IMR-90 (cell line): Measurements from ENCODE around the gene ARL6IP5. TPM values are rescaled to one million over a fixed set of nuclear protein-coding genes. Genes with fewer than 3 reads are reported as not detected.

ENCODE experiments used
- ATAC-seq: fragments of 200-7000 bp; cut with Tn5 transposase; 2 replicates; pipeline ENCODE4 v1.9.1; 2020; ENCODE audit warnings: low read depth, mild to moderate bottlenecking, moderate library complexity
- BruUV-seq: library from RNA; stranded (reverse); fragments of 400-500 nt; replicated peaks from 2 replicates; lab custom pipeline; 2021; lab: Mats Ljungman, UMichigan
- CTCF ChIA-PET: fragments of 300-600 bp; formaldehyde crosslinking; extraction: SDS; loops from one replicate; lab custom pipeline; 2021; ENCODE audit warnings: antibody characterized with exemption; lab: Yijun Ruan, JAX
- POLR2A ChIA-PET: fragments of 300-600 bp; sonication (Branson Sonifier 250); formaldehyde crosslinking; loops from one replicate; lab custom pipeline; 2022; ENCODE audit warnings: antibody characterized with exemption; ENCODE audit not compliant: unreplicated experiment; lab: Charles Lee
- DNase-seq: peaks from one replicate; pipeline ENCODE4 v3.0.0; 2013
- H2AFZ ChIP-seq: replicated peaks from 2 replicates; pipeline ENCODE3; 2013; ENCODE audit warnings: low read length, mild to moderate bottlenecking; ENCODE audit not compliant: poor library complexity
- H2AK5ac ChIP-seq: 2 replicates; pipeline ENCODE4 v1.6.1; 2013; ENCODE audit warnings: low read depth, low read length, inconsistent platforms
- H2AK9ac ChIP-seq: replicated peaks from 2 replicates; pipeline ENCODE3; 2013; ENCODE audit warnings: mild to moderate bottlenecking, low read depth, low read length, moderate library complexity; ENCODE audit not compliant: poor library complexity
- H2BK120ac ChIP-seq: 2 replicates; pipeline ENCODE4 v1.6.1; 2013; ENCODE audit warnings: low read depth, low read length, inconsistent platforms
- H2BK15ac ChIP-seq: 3 replicates; pipeline ENCODE4 v1.6.1; 2013; ENCODE audit warnings: low read depth, low read length, inconsistent platforms
- H2BK20ac ChIP-seq: 2 replicates; pipeline ENCODE4 v1.6.1; 2013; ENCODE audit warnings: low read depth, mild to moderate bottlenecking, inconsistent platforms, low read length, moderate library complexity
- H2BK5ac ChIP-seq: 2 replicates; pipeline ENCODE4 v1.6.1; 2013; ENCODE audit warnings: mild to moderate bottlenecking, low read depth, low read length, inconsistent platforms; ENCODE audit not compliant: poor library complexity, severe bottlenecking
- H3K14ac ChIP-seq: replicated peaks from 2 replicates; pipeline ENCODE4 v1.6.1; 2013; ENCODE audit warnings: low read depth, low read length, inconsistent platforms
- H3K18ac ChIP-seq: 2 replicates; pipeline ENCODE4 v1.6.1; 2013; ENCODE audit warnings: low read depth, low read length, control low read depth
- H3K23ac ChIP-seq: 2 replicates; pipeline ENCODE4 v1.6.1; 2013; ENCODE audit warnings: low read depth, low read length, inconsistent platforms
- H3K27ac ChIP-seq: 2 replicates; pipeline ENCODE4 v1.5.1; 2013; ENCODE audit warnings: mild to moderate bottlenecking, control low read depth, low read length; ENCODE audit not compliant: insufficient read depth
- H3K27me3 ChIP-seq: 2 replicates; pipeline ENCODE4 v1.6.1; 2013; ENCODE audit warnings: low read length; ENCODE audit not compliant: control insufficient read depth, insufficient read depth
- H3K36me3 ChIP-seq: 2 replicates; pipeline ENCODE4 v1.6.1; 2013; ENCODE audit warnings: low read length, mixed read lengths; ENCODE audit not compliant: control insufficient read depth, insufficient read depth
- H3K4ac ChIP-seq: 2 replicates; pipeline ENCODE4 v1.6.1; 2013; ENCODE audit warnings: low read depth, low read length, inconsistent platforms
- H3K4me1 ChIP-seq: 2 replicates; pipeline ENCODE4 v1.6.1; 2013; ENCODE audit warnings: low read length, mixed read lengths; ENCODE audit not compliant: control insufficient read depth, insufficient read depth
- H3K4me2 ChIP-seq: 2 replicates; pipeline ENCODE4 v1.6.1; 2013; ENCODE audit warnings: low read depth, mild to moderate bottlenecking, control low read depth, low read length, moderate library complexity
- H3K4me3 ChIP-seq: 2 replicates; pipeline ENCODE4 v1.5.1; 2013; ENCODE audit warnings: low read depth, mild to moderate bottlenecking, control low read depth, low read length, moderate library complexity; ENCODE audit not compliant: insufficient read depth
- H3K56ac ChIP-seq: 2 replicates; pipeline ENCODE4 v1.6.1; 2013; ENCODE audit warnings: low read length, inconsistent platforms; ENCODE audit not compliant: insufficient read depth; ENCODE audit errors: extremely low read depth
- H3K79me1 ChIP-seq, 2 experiments: 2 replicates each; pipeline ENCODE4 v1.6.1; 2013; ENCODE audit warnings: low read length in 2 of 2, inconsistent platforms in 1 of 2, low read depth in 1 of 2
- H3K9ac ChIP-seq: 2 replicates; pipeline ENCODE4 v1.6.1; 2013; ENCODE audit warnings: low read depth, low read length, control low read depth
- H3K9me1 ChIP-seq: 2 replicates; pipeline ENCODE4 v1.6.1; 2013; ENCODE audit warnings: low read length, inconsistent platforms; ENCODE audit not compliant: insufficient read depth
- H3K9me3 ChIP-seq: 2 replicates; pipeline ENCODE4 v1.6.1; 2013; ENCODE audit warnings: low read length; ENCODE audit not compliant: control insufficient read depth, insufficient read depth
- H4K20me1 ChIP-seq: 2 replicates; pipeline ENCODE4 v1.6.1; 2013; ENCODE audit warnings: low read length, inconsistent platforms; ENCODE audit not compliant: insufficient read depth
- H4K5ac ChIP-seq: 2 replicates; pipeline ENCODE4 v1.6.1; 2013; ENCODE audit warnings: mild to moderate bottlenecking, low read depth, low read length, control low read depth
- H4K8ac ChIP-seq, 2 experiments: 2 replicates each; pipeline ENCODE4 v1.6.1; 2013; ENCODE audit warnings: low read depth in 2 of 2, low read length in 2 of 2, control low read depth in 1 of 2, inconsistent platforms in 1 of 2
- H4K91ac ChIP-seq: 2 replicates; pipeline ENCODE4 v1.6.1; 2013; ENCODE audit warnings: low read depth, low read length, inconsistent platforms; ENCODE audit not compliant: insufficient read depth
- BHLHE40 ChIP-seq: fragments of 150-350 bp; IDR thresholded peaks from 2 replicates; pipeline ENCODE4 v1.6.1; 2016; ENCODE audit warnings: mild to moderate bottlenecking, low read depth, low read length
- CHD1 ChIP-seq: IDR thresholded peaks from 2 replicates; pipeline ENCODE4 v1.6.1; 2012; ENCODE audit warnings: low read depth, low read length, improper control_type of control experiment
- FOS ChIP-seq: fragments of 150-350 bp; IDR thresholded peaks from 2 replicates; pipeline ENCODE4 v1.6.1; 2016; ENCODE audit warnings: low read depth, low read length
- MAFK ChIP-seq: IDR thresholded peaks from 2 replicates; pipeline ENCODE4 v1.6.1; 2012; ENCODE audit warnings: low read depth, low read length, improper control_type of control experiment
- MAZ ChIP-seq: IDR thresholded peaks from 2 replicates; pipeline ENCODE4 v1.6.1; 2012; ENCODE audit warnings: low read depth, mild to moderate bottlenecking, low read length, improper control_type of control experiment, moderate library complexity, borderline replicate concordance
- MXI1 ChIP-seq: IDR thresholded peaks from 2 replicates; pipeline ENCODE4 v1.6.1; 2012; ENCODE audit warnings: low read depth, mild to moderate bottlenecking, low read length, moderate library complexity, borderline replicate concordance
- NFE2L2 ChIP-seq: fragments of 150-350 bp; IDR thresholded peaks from 2 replicates; pipeline ENCODE4 v1.6.1; 2016; ENCODE audit warnings: low read depth, mild to moderate bottlenecking, low read length
- POLR2A ChIP-seq: IDR thresholded peaks from 2 replicates; pipeline ENCODE4 v1.6.1; 2012; ENCODE audit warnings: mild to moderate bottlenecking, low read depth, low read length
- RAD21 ChIP-seq: IDR thresholded peaks from 2 replicates; pipeline ENCODE4 v1.6.1; 2012; ENCODE audit warnings: low read length, improper control_type of control experiment
- RCOR1 ChIP-seq: IDR thresholded peaks from 2 replicates; pipeline ENCODE4 v1.6.1; 2012; ENCODE audit warnings: mild to moderate bottlenecking, low read length, improper control_type of control experiment; ENCODE audit not compliant: insufficient replicate concordance
- RFX5 ChIP-seq: IDR thresholded peaks from 2 replicates; pipeline ENCODE4 v1.8.0; 2012; ENCODE audit warnings: low read depth, mild to moderate bottlenecking, low read length, moderate library complexity
- SMC3 ChIP-seq: fragments of 150-350 bp; IDR thresholded peaks from 2 replicates; pipeline ENCODE4 v1.6.1; 2016; ENCODE audit warnings: low read depth, mild to moderate bottlenecking, antibody characterized with exemption, low read length, moderate library complexity
- WGBS, 2 experiments: methylation state at CpG; one replicate each; pipeline versions ENCODE4 v1.1.5 to v1.1.7; 2013; ENCODE audit warnings: missing lambda C conversion rate in 2 of 2; ENCODE audit not compliant: insufficient read length in 1 of 2; ENCODE audit errors: extremely low coverage in 2 of 2; 5-methylcytosine and 5-hydroxymethylcytosine counted together
- dilution Hi-C: fragments of 300-500 bp; cut with HindIII; formaldehyde crosslinking; loops from one replicate; pipeline ENCODE4 v1.14.3; 2018; ENCODE audit warnings: low sequenced_read_pairs; ENCODE audit not compliant: unreplicated experiment
- in situ Hi-C: fragments of 300-500 bp; cut with MboI; formaldehyde crosslinking; loops from 3 replicates; pipeline ENCODE4 v1.14.3; 2019; ENCODE audit warnings: low sequenced_read_pairs, inconsistent platforms, mixed read lengths
- intact Hi-C: fragments of 100-400 bp; cut with micrococcal nuclease; formaldehyde crosslinking; loops from 2 replicates; pipeline ENCODE4 v1.10.0; 2022
- polyA plus RNA-seq, 3 experiments: library from polyadenylated mRNA; depleted of rRNA; stranded (reverse); fragments of >200 nt; gene quantifications; 2 replicates each; pipeline ENCODE4 v1.2.3, GENCODE V29; 2012; ENCODE audit warnings: low replicate concordance in 1 of 3
- total RNA-seq: library from RNA; depleted of rRNA; stranded (reverse); fragments of >200 nt; gene quantifications from 2 replicates; pipeline ENCODE4 v1.2.3, GENCODE V29; 2012
- TF ChIP-seq, protein P1 (sequence below): fragments of 150-350 bp; IDR thresholded peaks from 2 replicates; pipeline ENCODE4 v1.6.1; 2016; ENCODE audit warnings: low read depth, mild to moderate bottlenecking, low read length, moderate library complexity, borderline replicate concordance
- TF ChIP-seq, protein P2 (sequence below): fragments of 150-350 bp; IDR thresholded peaks from 2 replicates; pipeline ENCODE4 v1.6.1; 2017; ENCODE audit warnings: mild to moderate bottlenecking, antibody characterized with exemption, low read length, low read depth
- TF ChIP-seq, protein P3 (sequence below): conservative IDR thresholded peaks from 2 replicates; pipeline ENCODE4 v1.5.1; 2012; ENCODE audit warnings: mild to moderate bottlenecking, low read depth, low read length, improper control_type of control experiment

Gene ARL6IP5
- total and polyA plus RNA-seq, 2 of the 4 experiments (the other 2 are of a cell fraction), result 76.4 to 98.8 TPM

DNA sequence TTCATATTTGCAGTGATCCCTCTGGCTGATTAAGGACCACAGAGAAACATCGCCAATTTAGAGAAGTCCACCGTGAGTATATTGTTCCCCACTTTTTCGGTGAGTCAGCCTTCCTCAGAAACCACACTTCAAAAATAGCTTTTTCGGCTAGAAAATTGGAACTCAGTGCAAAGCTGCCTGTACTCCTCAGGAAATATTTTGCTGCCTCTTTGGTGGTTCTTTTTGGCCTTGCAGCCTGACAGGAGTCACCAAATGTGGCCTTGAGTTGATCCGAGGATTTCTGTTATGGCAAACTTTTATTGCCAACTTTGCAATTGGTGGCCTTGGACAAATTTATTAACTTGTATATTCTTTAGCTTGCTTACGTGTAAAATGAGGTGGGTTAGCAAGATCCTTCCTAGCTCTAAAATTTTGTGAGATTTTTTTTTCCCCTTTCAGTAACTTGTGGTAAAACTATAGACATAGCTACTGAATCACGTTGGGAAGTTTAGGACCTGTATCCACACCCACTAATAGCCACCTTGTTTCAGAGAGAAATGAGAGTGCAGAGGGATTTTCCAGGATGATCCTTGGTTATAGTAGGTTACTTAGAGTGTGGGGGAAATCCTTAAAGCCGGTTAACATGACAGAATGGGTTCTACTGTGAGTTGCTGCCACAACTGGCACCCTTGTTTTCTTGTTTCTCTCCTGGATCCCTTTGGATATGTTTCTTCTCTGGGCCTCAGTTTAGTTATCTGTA is 9.9 kb downstream of the ARL6IP5 start:
- intact Hi-C loops, result no loop called here
- no peak overlapping the region for H4K5ac ChIP-seq
- DNase-seq (peak; percentile 48), ATAC-seq (peak; percentile 42)
- BruUV-seq, result no TSS peak
- H3K4me3 ChIP-seq, result no peak overlapping the region
- H4K91ac ChIP-seq, result no peak overlapping the region
- H3K14ac ChIP-seq, result no peak overlapping the region
- H2BK120ac ChIP-seq, result no peak overlapping the region
- H3K4ac ChIP-seq, result no peak overlapping the region
- no peak overlapping the region for H3K56ac ChIP-seq
- peaks cover 46% of the 10 kb centered on the region; the same call in 1 of the 2 replicates for H4K20me1 ChIP-seq
- H3K9me3 ChIP-seq, result no peaks in the 10 kb centered on the region
- H2BK15ac ChIP-seq, result no peak overlapping the region
- no peak overlapping the region for H2AFZ ChIP-seq
- no peak overlapping the region for H2AK5ac ChIP-seq
- POLR2A ChIA-PET, result interaction anchor here (0.6 kb wide), 1 partner anchor 79 kb away, joined by 3 read pairs; no protein-coding TSS in a partner anchor
- H4K8ac ChIP-seq, result no peak overlapping the region
- no peak overlapping the region for H3K23ac ChIP-seq
- no peaks in the 10 kb centered on the region for H3K27me3 ChIP-seq
- dilution Hi-C loops, result no loop called here
- no peak overlapping the region for H2AK9ac ChIP-seq
- CTCF ChIA-PET, result interaction anchor here (1.2 kb wide), 1 partner anchor 26 kb away, joined by 7 read pairs; no protein-coding TSS in a partner anchor
- no peak overlapping the region for H3K9ac ChIP-seq
- H3K79me1 ChIP-seq, result peaks cover 23 to 71% of the 10 kb centered on the region in 2 experiments
- H3K4me1 ChIP-seq, result peaks cover 14% of the 10 kb centered on the region
- H3K18ac ChIP-seq, result no peak overlapping the region
- no peak overlapping the region for H2BK20ac ChIP-seq
- peaks cover 6% of the 10 kb centered on the region for H3K36me3 ChIP-seq
- H3K27ac ChIP-seq, result no peak overlapping the region
- in situ Hi-C loops, result no loop called here
- H3K9me1 ChIP-seq, result peaks cover 25% of the 10 kb centered on the region
- TF ChIP-seq NFE2L2 (no peak), MAFK (no peak), FOS (no peak), RFX5 (no peak), MAZ (no peak), RCOR1 (no peak), RAD21 (no peak), CHD1 (no peak), MXI1 (no peak), BHLHE40 (no peak), SMC3 (no peak), POLR2A (no peak)
- TF ChIP-seq, protein P1, sequence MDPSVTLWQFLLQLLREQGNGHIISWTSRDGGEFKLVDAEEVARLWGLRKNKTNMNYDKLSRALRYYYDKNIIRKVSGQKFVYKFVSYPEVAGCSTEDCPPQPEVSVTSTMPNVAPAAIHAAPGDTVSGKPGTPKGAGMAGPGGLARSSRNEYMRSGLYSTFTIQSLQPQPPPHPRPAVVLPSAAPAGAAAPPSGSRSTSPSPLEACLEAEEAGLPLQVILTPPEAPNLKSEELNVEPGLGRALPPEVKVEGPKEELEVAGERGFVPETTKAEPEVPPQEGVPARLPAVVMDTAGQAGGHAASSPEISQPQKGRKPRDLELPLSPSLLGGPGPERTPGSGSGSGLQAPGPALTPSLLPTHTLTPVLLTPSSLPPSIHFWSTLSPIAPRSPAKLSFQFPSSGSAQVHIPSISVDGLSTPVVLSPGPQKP, result no peak
- TF ChIP-seq, protein P2, sequence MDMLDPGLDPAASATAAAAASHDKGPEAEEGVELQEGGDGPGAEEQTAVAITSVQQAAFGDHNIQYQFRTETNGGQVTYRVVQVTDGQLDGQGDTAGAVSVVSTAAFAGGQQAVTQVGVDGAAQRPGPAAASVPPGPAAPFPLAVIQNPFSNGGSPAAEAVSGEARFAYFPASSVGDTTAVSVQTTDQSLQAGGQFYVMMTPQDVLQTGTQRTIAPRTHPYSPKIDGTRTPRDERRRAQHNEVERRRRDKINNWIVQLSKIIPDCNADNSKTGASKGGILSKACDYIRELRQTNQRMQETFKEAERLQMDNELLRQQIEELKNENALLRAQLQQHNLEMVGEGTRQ, result no peak
- TF ChIP-seq, protein P3, sequence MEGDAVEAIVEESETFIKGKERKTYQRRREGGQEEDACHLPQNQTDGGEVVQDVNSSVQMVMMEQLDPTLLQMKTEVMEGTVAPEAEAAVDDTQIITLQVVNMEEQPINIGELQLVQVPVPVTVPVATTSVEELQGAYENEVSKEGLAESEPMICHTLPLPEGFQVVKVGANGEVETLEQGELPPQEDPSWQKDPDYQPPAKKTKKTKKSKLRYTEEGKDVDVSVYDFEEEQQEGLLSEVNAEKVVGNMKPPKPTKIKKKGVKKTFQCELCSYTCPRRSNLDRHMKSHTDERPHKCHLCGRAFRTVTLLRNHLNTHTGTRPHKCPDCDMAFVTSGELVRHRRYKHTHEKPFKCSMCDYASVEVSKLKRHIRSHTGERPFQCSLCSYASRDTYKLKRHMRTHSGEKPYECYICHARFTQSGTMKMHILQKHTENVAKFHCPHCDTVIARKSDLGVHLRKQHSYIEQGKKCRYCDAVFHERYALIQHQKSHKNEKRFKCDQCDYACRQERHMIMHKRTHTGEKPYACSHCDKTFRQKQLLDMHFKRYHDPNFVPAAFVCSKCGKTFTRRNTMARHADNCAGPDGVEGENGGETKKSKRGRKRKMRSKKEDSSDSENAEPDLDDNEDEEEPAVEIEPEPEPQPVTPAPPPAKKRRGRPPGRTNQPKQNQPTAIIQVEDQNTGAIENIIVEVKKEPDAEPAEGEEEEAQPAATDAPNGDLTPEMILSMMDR, result no peak
- H2BK5ac ChIP-seq, result no peak overlapping the region
- H3K4me2 ChIP-seq, result no peak overlapping the region; the same call in 1 of the 2 replicates
- 20% methylated on average over 3 of the region's 8 CpGs; no CpG with 5 or more reads in 1 of the 2 experiments for WGBS, 2 experiments
